Upper lobe of left lung (tissue), 6 donors: Measurements from ENCODE around the gene ZNF423. TPM values are rescaled to one million over a fixed set of nuclear protein-coding genes. Genes with fewer than 3 reads are reported as not detected.

Source experiments
- ATAC-seq, 2 donors: fragments of 200-7000 bp; cut with Tn5 transposase; one replicate each; pipeline ENCODE4 v1.9.1; 2022; ENCODE audit warnings: mild to moderate bottlenecking in 2 of 2, moderate library complexity in 2 of 2; ENCODE audit not compliant: low FRiP score in 2 of 2
- DNase-seq, 2 donors: peaks; one replicate each; pipeline ENCODE4 v3.0.0-alpha.2; 2019 to 2020
- H3K27ac ChIP-seq, 4 donors: fragments of 200-600 bp; sonication (generic); one replicate each; pipeline ENCODE4 v1.5.1; 2016 to 2019
- H3K27me3 ChIP-seq, 4 donors: fragments of 200-600 bp; sonication (generic); one replicate each; pipeline ENCODE4 v1.5.1; 2017 to 2019
- H3K36me3 ChIP-seq, 4 donors: fragments of 200-600 bp; sonication (generic); one replicate each; pipeline ENCODE4 v1.5.1; 2016 to 2019
- H3K4me1 ChIP-seq, 4 donors: fragments of 200-600 bp; sonication (generic); one replicate each; pipeline ENCODE4 v1.5.1; 2018 to 2019
- H3K4me3 ChIP-seq, 4 donors: fragments of 200-600 bp; sonication (generic); one replicate each; pipeline ENCODE4 v1.5.1; 2017 to 2019; ENCODE audit warnings: mild to moderate bottlenecking in 2 of 4, moderate library complexity in 1 of 4
- H3K9me3 ChIP-seq, 4 donors: fragments of 200-600 bp; sonication (generic); one replicate each; pipeline ENCODE4 v1.5.1; 2018 to 2019
- CTCF ChIP-seq, 6 experiments: fragments of 450-650 bp in 4 of 6; fragments of 200-600 bp in 2 of 6; sonication (generic) in 2 of 6; IDR thresholded peaks; one replicate each; pipeline ENCODE4 v1.5.1; 2016 to 2019; ENCODE audit warnings: antibody characterized with exemption in 6 of 6
- EP300 ChIP-seq, 4 donors: sonication (generic); formaldehyde crosslinking; IDR thresholded peaks; one replicate each; pipeline ENCODE4 v1.5.1; 2017; ENCODE audit warnings: antibody characterized with exemption in 4 of 4, control low read depth in 2 of 4
- POLR2A ChIP-seq, 4 donors: fragments of 450-650 bp; IDR thresholded peaks; one replicate each; pipeline ENCODE4 v1.5.1; 2016 to 2017; ENCODE audit warnings: antibody characterized with exemption in 4 of 4, mild to moderate bottlenecking in 2 of 4
- POLR2AphosphoS5 ChIP-seq, 2 donors: sonication (generic); formaldehyde crosslinking; IDR thresholded peaks; one replicate each; pipeline ENCODE4 v1.5.1; 2017; ENCODE audit warnings: antibody characterized with exemption in 2 of 2
- WGBS, 2 donors: methylation state at CpG; one replicate each; pipeline ENCODE4 v1.1.5; 2017 to 2018; 5-methylcytosine and 5-hydroxymethylcytosine counted together
- total RNA-seq, 6 donors: library from RNA; depleted of rRNA in 4 of 6; stranded (reverse); fragments of >200 nt in 4 of 6; gene quantifications; one replicate each; pipeline versions ENCODE4 v1.1.0 to v1.2.1, GENCODE V29; 2016 to 2021
- donor health status: DM: no; HTN: no; CAD: no; lungs with moderate emphysema.
- donor health status: DM: no; HTN: yes; CAD: no; lungs with severe emphysema.

Gene ZNF423
- total RNA-seq, 6 donors from 2014 or later = 4.1 to 11.4 (median 6.7) TPM

- 93 to 94% methylated on average over 4 of the region's 4 CpGs for WGBS, 2 donors
- H3K36me3 ChIP-seq = no peaks in the 10 kb centered on the region
- H3K4me1 ChIP-seq = peaks cover 14 to 23% (median 18%) of the 10 kb centered on the region in 4 donors
- DNase-seq (peak in 1 of 2 donors; percentile 15), ATAC-seq (no peak)
- H3K27ac ChIP-seq = no peak overlapping the region
- no peak overlapping the region for H3K4me3 ChIP-seq
- no peaks in the 10 kb centered on the region for H3K9me3 ChIP-seq
- no peaks in the 10 kb centered on the region for H3K27me3 ChIP-seq
- TF ChIP-seq CTCF (IDR thresholded peaks at IDR 0.05) = no peak
- TF ChIP-seq EP300 (IDR thresholded peaks at IDR 0.05) = no peak
- no peak for TF ChIP-seq POLR2A (IDR thresholded peaks at IDR 0.05)
- no peak for TF ChIP-seq POLR2AphosphoS5 (IDR thresholded peaks at IDR 0.05)
Measured at GRCh38 chr16:49488336-49488735, 367.6 kb downstream of the ZNF423 start.

GRCh38 chr16:49487746-49488145 is 368.2 kb downstream of the ZNF423 start:
- Histone ChIP-seq H3K4me3 (no peak overlapping the region), H3K27ac (no peak overlapping the region), H3K9me3 (no peaks in the 10 kb centered on the region), H3K36me3 (no peaks in the 10 kb centered on the region), H3K4me1 (peaks cover 14 to 22% (median 18%) of the 10 kb centered on the region in 4 donors), H3K27me3 (no peaks in the 10 kb centered on the region)
- no peak for ATAC-seq
- 71 to 77% methylated on average over 4 of the region's 4 CpGs for WGBS, 2 donors
- DNase-seq = peak in 1 of 2 donors; percentile 9
- TF ChIP-seq POLR2A (IDR thresholded peaks at IDR 0.05) (no peak), EP300 (IDR thresholded peaks at IDR 0.05) (no peak), CTCF (IDR thresholded peaks at IDR 0.05) (no peak), POLR2AphosphoS5 (IDR thresholded peaks at IDR 0.05) (no peak)

- ATAC-seq (no peak), DNase-seq (no peak)
- Histone ChIP-seq H3K4me1 (peaks cover 6 to 11% (median 8%) of the 10 kb centered on the region in 4 donors), H3K4me3 (no peak overlapping the region), H3K27ac (no peak overlapping the region), H3K9me3 (no peaks in the 10 kb centered on the region), H3K36me3 (no peaks in the 10 kb centered on the region), H3K27me3 (no peaks in the 10 kb centered on the region)
- WGBS, 2 donors = 88 to 94% methylated on average over 2 of the region's 2 CpGs
- TF ChIP-seq EP300 (IDR thresholded peaks at IDR 0.05) (no peak), POLR2A (IDR thresholded peaks at IDR 0.05) (no peak), CTCF (IDR thresholded peaks at IDR 0.05) (no peak), POLR2AphosphoS5 (IDR thresholded peaks at IDR 0.05) (no peak)
Measured at GRCh38 chr16:49486400-49486799, 369.5 kb downstream of the ZNF423 start.

- Histone ChIP-seq H3K27me3 (no peaks in the 10 kb centered on the region), H3K27ac (no peak overlapping the region), H3K4me1 (peaks cover 6 to 11% (median 8%) of the 10 kb centered on the region in 4 donors), H3K4me3 (no peak overlapping the region), H3K9me3 (no peaks in the 10 kb centered on the region), H3K36me3 (no peaks in the 10 kb centered on the region)
- TF ChIP-seq POLR2A (IDR thresholded peaks at IDR 0.05) = no peak
- TF ChIP-seq POLR2AphosphoS5 (IDR thresholded peaks at IDR 0.05) = no peak
- TF ChIP-seq CTCF (IDR thresholded peaks at IDR 0.05) = no peak
- TF ChIP-seq EP300 (IDR thresholded peaks at IDR 0.05) = no peak
- DNase-seq = peak in 1 of 2 donors; percentile 17
- no peak for ATAC-seq
Measured at GRCh38 chr16:49485663-49486062, 370.2 kb downstream of the ZNF423 start.

- 88 to 96% methylated on average over 8 of the region's 8 CpGs for WGBS, 2 donors
- Histone ChIP-seq H3K36me3 (no peaks in the 10 kb centered on the region), H3K4me3 (peak overlapping the region in 1 of 4 donors; percentile 33), H3K27ac (peak overlapping the region in 2 of 4 donors; percentile 23 to 39), H3K4me1 (peaks cover 6 to 11% (median 8%) of the 10 kb centered on the region in 4 donors), H3K9me3 (no peaks in the 10 kb centered on the region), H3K27me3 (no peaks in the 10 kb centered on the region)
- ATAC-seq (no peak), DNase-seq (peak in 1 of 2 donors; percentile 8)
- TF ChIP-seq POLR2AphosphoS5 (IDR thresholded peaks at IDR 0.05) (no peak), CTCF (IDR thresholded peaks at IDR 0.05) (no peak), POLR2A (IDR thresholded peaks at IDR 0.05) (no peak), EP300 (IDR thresholded peaks at IDR 0.05) (no peak)
Measured at GRCh38 chr16:49484936-49485335, 371.0 kb downstream of the ZNF423 start.
